Thoracic aorta (tissue), 2 donors: ENCODE results near the gene RRAS2. TPM values are rescaled to one million over a fixed set of nuclear protein-coding genes. Genes with fewer than 3 reads are reported as not detected.

ENCODE experiments used
- ATAC-seq: fragments of 150-250 bp; one replicate; pipeline ENCODE4 v1.8.0; 2017; ENCODE audit warnings: low read depth; ENCODE audit not compliant: insufficient number of reproducible peaks, low FRiP score
- DNase-seq: peaks from one replicate; pipeline ENCODE4 v3.0.0-alpha.2; 2020; ENCODE audit warnings: low spot score
- H3K27ac ChIP-seq, 2 donors: fragments of 200-600 bp; sonication (generic); 1 replicate in 1 of 2; 2 replicates in 1 of 2; pipeline ENCODE4 v1.5.1; 2016; ENCODE audit warnings: mild to moderate bottlenecking in 2 of 2, moderate library complexity in 2 of 2
- H3K27me3 ChIP-seq: fragments of 200-600 bp; sonication (generic); replicated peaks from 2 replicates; pipeline ENCODE4 v1.6.0; 2016; ENCODE audit warnings: mild to moderate bottlenecking; ENCODE audit not compliant: insufficient read depth
- H3K36me3 ChIP-seq: fragments of 200-600 bp; sonication (generic); one replicate; pipeline ENCODE4 v1.5.1; 2016
- H3K4me1 ChIP-seq, 2 donors: fragments of 200-600 bp; sonication (generic); 1 replicate in 1 of 2; 2 replicates in 1 of 2; pipeline versions ENCODE4 v1.5.1 to v1.6.0; 2016; ENCODE audit warnings: low read depth in 2 of 2, mild to moderate bottlenecking in 1 of 2; ENCODE audit not compliant: control insufficient read depth in 1 of 2
- H3K4me3 ChIP-seq: fragments of 200-600 bp; sonication (generic); 2 replicates; pipeline ENCODE4 v1.5.1; 2016; ENCODE audit warnings: mild to moderate bottlenecking
- H3K9me3 ChIP-seq: fragments of 200-600 bp; sonication (generic); 2 replicates; pipeline ENCODE4 v1.5.1; 2016
- CTCF ChIP-seq: fragments of 200-600 bp; sonication (generic); IDR thresholded peaks from one replicate; pipeline ENCODE4 v1.5.1; 2019; ENCODE audit warnings: antibody characterized with exemption
- total RNA-seq, 2 donors: library from RNA; depleted of rRNA; stranded (reverse); fragments of >200 nt; gene quantifications; one replicate each; pipeline versions ENCODE4 v1.1.0 to v1.2.3, GENCODE V29; 2016

RRAS2 gene
- total RNA-seq, 2 donors from 2014 or later: 39.4 to 47.8 TPM

GRCh38 chr11:14269692-14270573, 89.0 kb downstream of the RRAS2 start:
- ATAC-seq (no peak), DNase-seq (no peak)
- no peak overlapping the region for H3K4me3 ChIP-seq
- H3K27me3 ChIP-seq: no peaks in the 10 kb centered on the region
- peaks cover 10% of the 10 kb centered on the region for H3K36me3 ChIP-seq
- no peak overlapping the region for H3K27ac ChIP-seq
- no peaks in the 10 kb centered on the region for H3K9me3 ChIP-seq
- H3K4me1 ChIP-seq: peaks cover 0 to 9% of the 10 kb centered on the region in 2 donors
- TF ChIP-seq CTCF: no peak

- no peaks in the 10 kb centered on the region for H3K9me3 ChIP-seq
Measured at GRCh38 chr11:14267861-14268635, 90.9 kb downstream of the RRAS2 start.

GRCh38 chr11:14266622-14267021, 92.4 kb downstream of the RRAS2 start:
- Histone ChIP-seq H3K4me1 (peaks cover 0 to 9% of the 10 kb centered on the region in 2 donors), H3K27me3 (no peaks in the 10 kb centered on the region), H3K36me3 (peaks cover 12% of the 10 kb centered on the region), H3K27ac (no peak overlapping the region), H3K4me3 (no peak overlapping the region), H3K9me3 (no peaks in the 10 kb centered on the region)
- ATAC-seq (no peak), DNase-seq (no peak)
- no peak for TF ChIP-seq CTCF

More at GRCh38 chr11:14267861-14268635, 90.9 kb downstream of the RRAS2 start:
- H3K27me3 ChIP-seq: no peaks in the 10 kb centered on the region
- no peak for TF ChIP-seq CTCF
- DNase-seq (no peak), ATAC-seq (no peak)
- peaks cover 12% of the 10 kb centered on the region for H3K36me3 ChIP-seq
- no peak overlapping the region for H3K4me3 ChIP-seq
- peaks cover 0 to 6% of the 10 kb centered on the region in 2 donors for H3K4me1 ChIP-seq
- no peak overlapping the region for H3K27ac ChIP-seq

GRCh38 chr11:14264966-14265365, 94.0 kb downstream of the RRAS2 start:
- no peak for DNase-seq
- Histone ChIP-seq H3K4me1 (peaks cover 0 to 23% of the 10 kb centered on the region in 2 donors), H3K4me3 (no peak overlapping the region), H3K36me3 (peaks cover 12% of the 10 kb centered on the region), H3K27me3 (no peaks in the 10 kb centered on the region), H3K9me3 (no peaks in the 10 kb centered on the region), H3K27ac (no peak overlapping the region)
- no peak for ATAC-seq
- no peak for TF ChIP-seq CTCF

GRCh38 chr11:14262271-14262846, 96.6 kb downstream of the RRAS2 start:
- TF ChIP-seq CTCF: no peak
- peaks cover 12% of the 10 kb centered on the region for H3K36me3 ChIP-seq

More at GRCh38 chr11:14262271-14262846, 96.6 kb downstream of the RRAS2 start:
- peaks cover 0 to 23% of the 10 kb centered on the region in 2 donors for H3K4me1 ChIP-seq
- no peaks in the 10 kb centered on the region for H3K9me3 ChIP-seq
- H3K27me3 ChIP-seq: no peaks in the 10 kb centered on the region
- ATAC-seq (no peak), DNase-seq (no peak)
- H3K4me3 ChIP-seq: no peak overlapping the region
- no peak overlapping the region for H3K27ac ChIP-seq
